Measurements from ENCODE around the gene ADAMTS17. TPM values are rescaled to one million over a fixed set of nuclear protein-coding genes. Genes with fewer than 3 reads are reported as not detected.

Gene ADAMTS17
- polyA plus RNA-seq, 3 donors, result 2.1 to 2.5 (median 2.1) TPM

GRCh38 chr15:100174159-100174903, 167.4 kb downstream of the ADAMTS17 start:
- no peak for DNase-seq

- no peak for DNase-seq
Observed at GRCh38 chr15:100172356-100173024, 169.3 kb downstream of the ADAMTS17 start.

- no peak for DNase-seq
Observed at GRCh38 chr15:100171411-100171810, 170.4 kb downstream of the ADAMTS17 start.

GRCh38 chr15:100170291-100171210, 171.2 kb downstream of the ADAMTS17 start:
- no peak for DNase-seq

GRCh38 chr15:100169615-100170290, 172.0 kb downstream of the ADAMTS17 start:
- DNase-seq, result no peak

GRCh38 chr15:100168787-100169186, 173.0 kb downstream of the ADAMTS17 start:
- no peak for DNase-seq

GRCh38 chr15:100167884-100168375, 173.8 kb downstream of the ADAMTS17 start:
- DNase-seq, result no peak

- no peak for DNase-seq
Observed at GRCh38 chr15:100166313-100166712, 175.5 kb downstream of the ADAMTS17 start.

GRCh38 chr15:100163961-100164360, 177.8 kb downstream of the ADAMTS17 start:
- no peak for DNase-seq

- no peak for DNase-seq
Observed at GRCh38 chr15:100160953-100161352, 180.8 kb downstream of the ADAMTS17 start.

GRCh38 chr15:100159436-100159835, 182.3 kb downstream of the ADAMTS17 start:
- DNase-seq, result no peak

GRCh38 chr15:100158356-100158755, 183.4 kb downstream of the ADAMTS17 start:
- no peak for DNase-seq

GRCh38 chr15:100156201-100156600, 185.6 kb downstream of the ADAMTS17 start:
- no peak for DNase-seq

- DNase-seq, result no peak
Observed at GRCh38 chr15:100154338-100154737, 187.4 kb downstream of the ADAMTS17 start.

- no peak for DNase-seq
Observed at GRCh38 chr15:100152463-100152862, 189.3 kb downstream of the ADAMTS17 start.

GRCh38 chr15:100150906-100151305, 190.9 kb downstream of the ADAMTS17 start:
- DNase-seq, result no peak

GRCh38 chr15:100147828-100148227, 193.9 kb downstream of the ADAMTS17 start:
- no peak for DNase-seq

GRCh38 chr15:100143378-100143777, 198.4 kb downstream of the ADAMTS17 start:
- no peak for DNase-seq

- DNase-seq, result no peak
Observed at GRCh38 chr15:100141311-100142001, 200.3 kb downstream of the ADAMTS17 start.

GRCh38 chr15:100140527-100141308, 201.1 kb downstream of the ADAMTS17 start:
- no peak for DNase-seq

Data from renal pelvis (tissue), 4 donors.